Measurements from ENCODE around the gene C1orf21.
"Not testable (repeated sequence)": the region's sequence is repeated elsewhere in the genome, so short reads cannot be mapped to it uniquely, and the experiment has no call there.

C1orf21 gene

GRCh38 chr1:184386312-184387068, at the start of gene C1orf21:
TSS of gene C1orf21 (plus strand) at chr1:184387029. CDS start at chr1:184477510, 90,481 bp downstream.
- peak; percentile 69 for DNase-seq (ENCODE audit: low read depth)

- DNase-seq (ENCODE audit: low read depth) = not testable (repeated sequence)
Observed at GRCh38 chr1:184337865-184338264, 49.0 kb upstream of the C1orf21 start.

DNA sequence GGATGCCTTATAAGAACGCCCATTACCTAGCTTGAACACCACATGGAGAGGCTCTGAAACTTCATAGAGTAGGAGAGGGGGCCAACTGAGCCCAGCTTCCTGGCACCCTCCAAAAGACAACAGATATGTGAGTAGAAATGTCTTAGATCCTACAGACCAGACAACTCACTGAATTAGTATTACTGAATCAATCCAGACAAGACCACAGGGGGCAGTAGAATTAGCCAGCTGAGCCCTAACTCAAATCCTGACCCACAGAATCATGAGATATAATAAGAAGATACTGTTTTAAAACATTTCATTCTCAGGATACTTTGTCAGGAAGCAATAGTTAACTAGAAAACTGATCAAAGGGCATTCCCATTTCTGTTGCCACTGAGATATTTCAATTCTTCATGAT, 45.8 kb upstream of the C1orf21 start:
- no peak for DNase-seq (ENCODE audit: low read depth)

- no peak for DNase-seq (ENCODE audit: low read depth)
Observed at GRCh38 chr1:184350573-184350972, 36.3 kb upstream of the C1orf21 start.

- DNase-seq (ENCODE audit: low read depth) = no peak
Observed at GRCh38 chr1:184351416-184351975, 35.3 kb upstream of the C1orf21 start.

GRCh38 chr1:184352776-184353175, 34.1 kb upstream of the C1orf21 start:
- no peak for DNase-seq (ENCODE audit: low read depth)

- DNase-seq (ENCODE audit: low read depth) = no peak
Observed at GRCh38 chr1:184354719-184355118, 32.1 kb upstream of the C1orf21 start.

DNA sequence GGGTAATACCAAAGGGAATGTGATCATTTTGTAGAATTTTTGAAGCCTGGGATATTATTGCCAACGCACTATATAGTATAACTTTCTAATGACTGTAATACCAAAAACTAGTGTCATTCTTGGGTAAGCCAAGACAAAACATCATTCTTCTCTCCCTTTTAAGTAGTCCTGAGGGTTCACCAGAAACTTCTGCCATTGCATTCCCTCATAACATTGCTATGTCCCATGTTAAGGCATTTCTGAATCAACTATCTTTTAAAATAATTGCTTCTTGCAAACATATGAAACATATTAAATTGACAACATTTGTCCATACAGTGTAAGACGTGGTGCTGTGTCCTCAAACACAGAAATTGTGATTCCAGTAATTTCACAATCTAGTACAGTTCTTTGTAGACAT, 29.9 kb upstream of the C1orf21 start:
- DNase-seq (ENCODE audit: low read depth) = no peak

- DNase-seq (ENCODE audit: low read depth) = no peak
Observed at GRCh38 chr1:184358256-184358655, 28.6 kb upstream of the C1orf21 start.

GRCh38 chr1:184359909-184360308, 26.9 kb upstream of the C1orf21 start:
- no peak for DNase-seq (ENCODE audit: low read depth)

- no peak for DNase-seq (ENCODE audit: low read depth)
Observed at GRCh38 chr1:184362876-184363275, 24.0 kb upstream of the C1orf21 start.

DNA sequence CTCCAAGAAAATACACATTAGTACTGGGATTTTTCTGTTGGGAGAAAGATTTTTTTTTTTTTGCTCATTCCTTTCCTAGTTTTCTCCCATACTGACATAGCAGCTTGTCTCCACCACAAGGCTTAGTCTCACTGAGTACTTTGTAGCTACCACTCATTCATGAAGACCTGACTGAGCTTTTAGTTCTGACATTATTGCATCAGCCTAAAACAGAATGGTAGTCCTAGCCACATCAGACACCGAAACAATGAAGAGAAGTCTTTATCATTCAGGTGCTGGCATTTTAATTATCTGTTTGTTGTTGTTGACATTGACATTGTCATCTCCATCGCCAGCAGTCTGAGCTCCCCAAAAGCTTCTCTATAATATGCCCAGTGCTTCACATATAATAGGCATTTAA, 21.1 kb upstream of the C1orf21 start:
- DNase-seq (ENCODE audit: low read depth) = no peak

DNA sequence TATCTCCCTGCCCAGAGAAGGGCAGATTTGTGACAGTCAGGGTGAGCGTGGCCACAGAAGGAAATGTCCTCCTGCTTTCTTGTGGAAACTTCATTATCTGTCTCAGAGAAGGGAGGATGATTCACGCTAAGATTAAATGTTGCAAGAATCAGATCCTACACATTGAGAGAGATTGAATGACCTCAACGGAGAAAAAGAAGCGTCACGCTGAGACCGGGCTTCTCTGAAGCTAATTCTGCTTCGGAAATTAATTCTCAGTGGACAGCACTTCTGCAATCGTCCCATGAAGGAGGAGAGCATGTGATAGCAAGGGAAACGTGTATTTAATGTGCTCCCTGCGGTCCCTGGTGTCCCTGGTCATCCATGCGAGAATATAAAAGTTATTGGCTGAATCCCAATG, 19.8 kb upstream of the C1orf21 start:
- no peak for DNase-seq (ENCODE audit: low read depth)

DNA sequence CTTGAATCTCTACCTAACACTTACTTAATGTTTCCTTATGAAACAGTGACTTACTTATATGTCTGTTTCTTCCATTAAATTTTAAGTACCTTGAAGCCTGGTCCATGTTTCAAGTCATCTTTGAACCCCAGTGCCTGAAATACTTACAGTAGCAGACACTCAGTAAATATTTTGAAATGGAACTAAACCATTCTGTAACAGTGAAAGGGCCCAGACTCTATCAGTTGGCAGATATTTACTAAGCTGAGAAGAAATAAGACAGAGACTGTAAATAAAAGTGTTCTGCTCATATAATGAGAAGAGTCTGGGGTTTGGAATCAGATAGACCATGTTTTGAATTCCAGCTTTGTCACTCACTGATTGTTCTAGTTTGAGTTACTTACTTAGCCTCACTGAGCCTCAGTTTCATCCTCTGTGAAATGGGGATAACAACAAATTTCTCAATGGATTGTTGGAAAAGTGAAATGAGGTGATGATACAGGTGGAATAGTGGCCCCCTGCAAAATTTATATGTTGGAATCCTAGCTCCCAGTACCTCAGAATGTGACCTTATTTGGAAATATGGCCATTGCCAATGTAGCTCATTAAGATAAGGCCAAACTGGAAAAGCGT, 19.3 kb upstream of the C1orf21 start:
- DNase-seq (ENCODE audit: low read depth) = no peak

DNA sequence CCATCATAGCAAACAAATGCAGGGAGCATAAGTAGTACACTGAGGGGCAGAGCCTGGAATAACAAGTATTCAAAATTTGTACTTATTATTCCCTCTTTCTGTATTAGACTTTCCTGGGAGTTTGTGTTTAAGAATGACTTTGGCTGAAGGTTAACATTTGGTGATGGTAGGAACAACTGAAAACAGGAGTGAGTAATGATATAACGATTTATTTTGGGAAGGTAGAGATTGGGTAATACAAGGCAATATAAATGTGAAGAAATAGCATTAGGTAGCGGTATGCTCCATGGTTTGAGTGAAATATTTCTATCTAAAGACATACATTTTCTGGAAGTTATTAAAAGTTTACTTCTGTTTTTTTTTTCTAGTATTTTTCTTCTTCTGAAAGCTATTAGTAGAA, 18.5 kb upstream of the C1orf21 start:
- DNase-seq (ENCODE audit: low read depth) = no peak

DNA sequence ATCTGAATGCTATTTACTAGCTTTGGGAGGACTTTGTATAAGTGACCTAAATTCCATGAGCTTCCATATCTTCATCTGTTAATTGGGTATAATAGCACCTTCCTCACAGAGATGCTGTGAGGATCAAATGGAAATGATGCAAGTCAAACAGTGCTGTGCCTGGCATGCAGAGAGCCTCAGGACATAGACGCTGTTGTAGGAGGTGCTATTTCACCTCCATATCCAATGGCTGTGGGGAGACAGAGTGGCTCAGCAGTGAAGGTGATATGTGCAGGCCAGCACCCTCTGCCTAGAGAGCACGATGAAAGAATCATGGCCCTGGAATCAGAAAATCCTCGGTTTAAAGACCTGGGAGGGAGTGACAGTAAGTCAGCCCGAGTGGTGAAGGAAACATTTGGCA, 16.0 kb upstream of the C1orf21 start:
- no peak for DNase-seq (ENCODE audit: low read depth)

DNA sequence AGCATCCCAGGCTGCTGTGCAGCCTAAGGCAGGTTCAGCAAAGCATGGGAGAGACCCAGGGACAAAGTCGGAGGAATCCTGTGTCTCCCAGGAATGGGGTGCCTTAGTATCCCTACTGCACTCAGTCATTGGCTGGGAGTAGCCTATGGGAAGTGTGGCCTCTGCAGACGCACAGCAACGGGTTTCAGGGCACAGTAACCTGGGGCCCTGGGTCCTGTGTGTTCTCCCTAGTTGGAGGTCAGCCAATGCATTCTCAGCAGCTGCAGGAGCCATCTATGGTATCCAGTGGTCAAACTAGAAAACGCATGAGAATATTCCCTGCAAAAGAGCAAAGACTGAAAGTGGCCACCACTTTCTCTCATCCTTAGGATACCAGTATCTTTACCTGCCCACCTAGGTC, 13.7 kb upstream of the C1orf21 start:
- DNase-seq (ENCODE audit: low read depth) = no peak

- no peak for DNase-seq (ENCODE audit: low read depth)
Observed at GRCh38 chr1:184376369-184376768, 10.5 kb upstream of the C1orf21 start.

DNA sequence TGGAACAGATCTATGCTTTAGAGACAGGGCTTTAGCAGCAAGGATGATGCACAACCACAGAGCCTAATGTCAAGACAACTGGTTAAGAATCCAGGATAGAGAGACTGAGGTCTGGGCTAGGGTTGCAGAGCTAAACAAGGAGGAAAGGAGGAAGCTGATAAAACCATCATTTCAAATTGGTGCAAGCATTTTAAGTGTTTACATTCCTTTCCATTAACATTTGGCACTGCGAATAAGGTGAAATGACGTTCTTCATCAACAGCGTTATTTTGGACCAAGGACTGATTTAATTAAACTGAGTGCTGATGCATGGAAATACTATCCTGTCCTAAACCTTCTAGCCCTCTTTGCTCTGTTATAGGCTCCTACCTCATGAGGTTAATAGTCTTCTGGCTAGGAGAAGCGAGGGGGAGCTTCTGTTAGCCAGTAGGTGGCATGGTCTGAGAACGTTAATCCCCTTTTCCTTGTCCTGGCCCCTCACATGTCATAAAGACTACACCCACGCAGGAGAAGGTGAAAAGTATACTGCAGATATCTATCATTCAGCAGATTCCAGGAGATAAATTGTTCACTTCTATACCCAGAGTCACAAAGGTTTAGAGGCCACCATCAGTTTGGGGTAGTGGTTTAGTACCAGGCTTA, 7.6 kb upstream of the C1orf21 start:
- DNase-seq (ENCODE audit: low read depth) = no peak

DNA sequence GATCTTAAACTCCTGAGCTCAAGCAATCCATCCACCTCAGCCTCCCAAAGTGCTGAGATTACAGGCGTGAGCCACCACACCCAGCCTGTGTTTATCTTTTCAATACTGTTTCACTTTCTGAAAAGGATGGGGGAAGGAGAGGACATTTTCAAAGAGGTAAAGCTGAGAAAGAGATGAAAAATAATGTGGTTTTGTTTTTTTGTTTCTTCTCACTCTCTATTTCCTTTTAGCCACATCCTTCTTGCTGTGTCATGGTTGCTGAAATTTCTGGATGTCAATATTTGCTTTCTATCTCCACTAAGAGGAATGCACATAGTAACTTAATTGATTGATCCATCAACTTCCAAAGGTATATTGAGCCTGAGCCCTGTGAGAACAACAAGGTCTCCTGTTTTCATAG, 6.4 kb upstream of the C1orf21 start:
- no peak for DNase-seq (ENCODE audit: low read depth)

- DNase-seq (ENCODE audit: low read depth) = no peak
Observed at GRCh38 chr1:184383772-184384323, 3.0 kb upstream of the C1orf21 start.

DNA sequence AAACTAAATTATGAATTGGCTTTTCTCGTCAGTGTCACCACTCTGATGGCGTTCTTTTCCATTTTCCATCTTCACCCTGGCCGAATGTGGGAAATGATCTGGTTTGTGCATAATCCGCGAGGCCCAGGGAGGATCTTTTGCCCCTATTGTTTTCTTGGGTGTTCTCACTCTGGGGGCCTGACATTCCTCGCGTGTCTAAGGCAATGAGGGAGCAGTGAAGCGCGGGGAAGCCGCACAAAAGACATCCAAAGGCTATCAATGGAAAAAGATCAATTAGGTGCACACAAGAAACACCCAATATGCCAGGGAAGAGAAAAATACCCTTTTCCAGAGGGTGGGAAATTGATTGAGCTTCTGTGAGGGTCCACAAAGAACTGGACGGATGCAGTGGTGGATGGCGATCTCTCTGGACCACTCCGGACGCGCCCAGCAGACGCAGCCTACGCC, 941 bp upstream of the C1orf21 start:
- DNase-seq (ENCODE audit: low read depth) = no peak

GRCh38 chr1:184387069-184387475, 243 bp downstream of the C1orf21 start:
- no peak for DNase-seq (ENCODE audit: low read depth)
